Measurements from ENCODE around the gene TRAPPC5. TPM values are rescaled to one million over a fixed set of nuclear protein-coding genes. Genes with fewer than 3 reads are reported as not detected.

The TRAPPC5 gene
- polyA plus RNA-seq, 1 donor (not counting 4 experiments of a cell fraction or from before 2014, with no cell fraction given) = 54.8 TPM

- no peaks in the 10 kb centered on the region for H3K79me2 ChIP-seq (ENCODE audit: control insufficient read depth, insufficient read depth, low read length)
- no peaks in the 10 kb centered on the region for H3K9me3 ChIP-seq (ENCODE audit: control insufficient read depth, low read depth, low read length)
- TF ChIP-seq CTCF (optimal IDR thresholded peaks at IDR 0.05 in 1 of 3, IDR thresholded peaks at IDR 0.05 in 1 of 3, conservative IDR thresholded peaks at IDR 0.05 in 1 of 3; ENCODE audit: extremely low read depth in 1 of 3, insufficient read depth in 2 of 3, low read length in 3 of 3) = no peak
- DNase-seq (ENCODE audit: low read depth, low spot score) (no peak), FAIRE-seq (no peak)
- dilution Hi-C loops (cut with MboI; ENCODE audit: extremely low pct_ligation_motif_present, low sequenced_read_pairs) = no loop called here
- H3K27me3 ChIP-seq (ENCODE audit: control insufficient read depth, extremely low read depth, insufficient read depth, low read length) = no peaks in the 10 kb centered on the region
- no peak overlapping the region for H3K4me2 ChIP-seq (ENCODE audit: control insufficient read depth, extremely low read depth, insufficient read depth, low read depth, low read length)
- no peaks in the 10 kb centered on the region for H3K9me1 ChIP-seq (ENCODE audit: control insufficient read depth, extremely low read depth, insufficient read depth, low read length)
- peaks cover 4 to 15% of the 10 kb centered on the region in 2 experiments for H3K36me3 ChIP-seq (ENCODE audit: control insufficient read depth in 2 of 2, extremely low read depth in 1 of 2, insufficient read depth in 2 of 2, low read length in 2 of 2)
- no peak overlapping the region for H3K9ac ChIP-seq (ENCODE audit: control insufficient read depth, extremely low read depth, insufficient read depth, low read length)
- H2AFZ ChIP-seq (ENCODE audit: control insufficient read depth, low read length) = no peak overlapping the region
- H4K20me1 ChIP-seq (ENCODE audit: control insufficient read depth, extremely low read depth, insufficient read depth, low read length) = no peaks in the 10 kb centered on the region
- no peak overlapping the region for H3K4me3 ChIP-seq (ENCODE audit: control insufficient read depth in 2 of 3, extremely low read depth in 1 of 3, insufficient read depth in 2 of 3, low read depth in 1 of 3, low read length in 3 of 3)
- H3K27ac ChIP-seq (ENCODE audit: control insufficient read depth, insufficient read depth, low read length) = no peak overlapping the region
- no peaks in the 10 kb centered on the region for H3K4me1 ChIP-seq (ENCODE audit: control insufficient read depth, extremely low read depth, insufficient read depth, low read length)
These were observed 34.8 kb upstream of the TRAPPC5 start for GRCh38 chr19:7645656-7646425.

- TF ChIP-seq EZH2 (IDR thresholded peaks at IDR 0.05; ENCODE audit: low read length) (no peak), CTCF (optimal IDR thresholded peaks at IDR 0.05 in 1 of 3, IDR thresholded peaks at IDR 0.05 in 1 of 3, conservative IDR thresholded peaks at IDR 0.05 in 1 of 3; ENCODE audit: extremely low read depth in 1 of 3, insufficient read depth in 2 of 3, low read length in 3 of 3) (no peak)
- Histone ChIP-seq H3K9me3 (ENCODE audit: control insufficient read depth, low read depth, low read length) (no peaks in the 10 kb centered on the region), H3K79me2 (ENCODE audit: control insufficient read depth, insufficient read depth, low read length) (no peaks in the 10 kb centered on the region), H3K9ac (ENCODE audit: control insufficient read depth, extremely low read depth, insufficient read depth, low read length) (no peak overlapping the region), H2AFZ (ENCODE audit: control insufficient read depth, low read length) (no peak overlapping the region), H4K20me1 (ENCODE audit: control insufficient read depth, extremely low read depth, insufficient read depth, low read length) (no peaks in the 10 kb centered on the region), H3K36me3 (ENCODE audit: control insufficient read depth in 2 of 2, extremely low read depth in 1 of 2, insufficient read depth in 2 of 2, low read length in 2 of 2) (peaks cover 4 to 15% of the 10 kb centered on the region in 2 experiments), H3K27me3 (ENCODE audit: control insufficient read depth, extremely low read depth, insufficient read depth, low read length) (no peaks in the 10 kb centered on the region), H3K9me1 (ENCODE audit: control insufficient read depth, extremely low read depth, insufficient read depth, low read length) (no peaks in the 10 kb centered on the region), H3K4me3 (ENCODE audit: control insufficient read depth in 2 of 3, extremely low read depth in 1 of 3, insufficient read depth in 2 of 3, low read depth in 1 of 3, low read length in 3 of 3) (no peak overlapping the region), H3K4me2 (ENCODE audit: control insufficient read depth, extremely low read depth, insufficient read depth, low read depth, low read length) (no peak overlapping the region), H3K4me1 (ENCODE audit: control insufficient read depth, extremely low read depth, insufficient read depth, low read length) (no peaks in the 10 kb centered on the region), H3K27ac (ENCODE audit: control insufficient read depth, insufficient read depth, low read length) (no peak overlapping the region)
- no peak for FAIRE-seq
- DNase-seq (ENCODE audit: low read depth, low spot score) = no peak
- dilution Hi-C loops (cut with MboI; ENCODE audit: extremely low pct_ligation_motif_present, low sequenced_read_pairs) = no loop called here
These were observed 34.3 kb upstream of the TRAPPC5 start for GRCh38 chr19:7646426-7646700.

Measured in keratinocyte (primary cell).